GM23338 (cell line): ENCODE data around the gene LIX1.

Source experiments
- CREB1 ChIP-seq: fragments of 250-450 bp; sonication (Bioruptor Pico); IDR thresholded peaks from 2 replicates; pipeline ENCODE4 v1.5.0; 2020; ENCODE audit warnings: low read depth, mild to moderate bottlenecking, moderate library complexity
- EZH2 ChIP-seq: fragments of 200-600 bp; sonication (generic); IDR thresholded peaks from one replicate; pipeline ENCODE4 v1.8.0; 2017; ENCODE audit warnings: antibody characterized with exemption, mild to moderate bottlenecking, low read depth; ENCODE audit not compliant: unreplicated experiment
- EZH2phosphoT487 ChIP-seq: fragments of 200-600 bp; sonication (generic); IDR thresholded peaks from one replicate; pipeline ENCODE4 v1.8.1; 2018; ENCODE audit warnings: antibody characterized with exemption; ENCODE audit not compliant: unreplicated experiment
- JUNB ChIP-seq: IDR thresholded peaks from one replicate; pipeline ENCODE4 v1.6.1; 2016; ENCODE audit warnings: antibody characterized with exemption; ENCODE audit not compliant: unreplicated experiment
- NANOG ChIP-seq: IDR thresholded peaks from 2 replicates; pipeline ENCODE4 v1.6.1; 2016; ENCODE audit warnings: antibody characterized with exemption, borderline replicate concordance
- POLR2AphosphoS5 ChIP-seq: IDR thresholded peaks from 2 replicates; pipeline ENCODE4 v1.6.1; 2016; ENCODE audit warnings: antibody characterized with exemption, low read depth
- STAT1 ChIP-seq: IDR thresholded peaks from one replicate; pipeline ENCODE4 v1.6.1; 2016; ENCODE audit warnings: antibody characterized with exemption; ENCODE audit not compliant: unreplicated experiment
- ZNF114 ChIP-seq: fragments of 250-450 bp; sonication (Bioruptor Pico); IDR thresholded peaks from 2 replicates; pipeline ENCODE4 v1.5.0; 2020; ENCODE audit warnings: mild to moderate bottlenecking, moderate library complexity
- ZNF331 ChIP-seq: fragments of 250-450 bp; sonication (Bioruptor Pico); IDR thresholded peaks from 2 replicates; pipeline ENCODE4 v1.5.0; 2020; ENCODE audit warnings: low read depth, mild to moderate bottlenecking, moderate library complexity
- TF ChIP-seq, protein P1 (sequence below), 2 experiments: fragments of 200-600 bp in 1 of 2; sonication (generic) in 1 of 2; conservative IDR thresholded peaks; 2 replicates each; pipeline versions ENCODE4 v1.5.1 to v1.6.1; 2016 to 2017; ENCODE audit warnings: antibody characterized with exemption in 2 of 2, low read depth in 2 of 2, mild to moderate bottlenecking in 2 of 2, moderate library complexity in 1 of 2
- TF ChIP-seq, protein P2 (sequence below): fragments of 250-450 bp; sonication (Bioruptor Pico); IDR thresholded peaks from 2 replicates; pipeline ENCODE4 v1.5.0; 2020; ENCODE audit warnings: mild to moderate bottlenecking, moderate library complexity
- TF ChIP-seq, protein P3 (sequence below): IDR thresholded peaks from one replicate; pipeline ENCODE4 v1.6.1; 2018; ENCODE audit warnings: antibody characterized with exemption; ENCODE audit not compliant: unreplicated experiment
- TF ChIP-seq, protein P4 (sequence below): IDR thresholded peaks from 2 replicates; pipeline ENCODE4 v1.6.1; 2016; ENCODE audit warnings: antibody characterized with exemption

DNA sequence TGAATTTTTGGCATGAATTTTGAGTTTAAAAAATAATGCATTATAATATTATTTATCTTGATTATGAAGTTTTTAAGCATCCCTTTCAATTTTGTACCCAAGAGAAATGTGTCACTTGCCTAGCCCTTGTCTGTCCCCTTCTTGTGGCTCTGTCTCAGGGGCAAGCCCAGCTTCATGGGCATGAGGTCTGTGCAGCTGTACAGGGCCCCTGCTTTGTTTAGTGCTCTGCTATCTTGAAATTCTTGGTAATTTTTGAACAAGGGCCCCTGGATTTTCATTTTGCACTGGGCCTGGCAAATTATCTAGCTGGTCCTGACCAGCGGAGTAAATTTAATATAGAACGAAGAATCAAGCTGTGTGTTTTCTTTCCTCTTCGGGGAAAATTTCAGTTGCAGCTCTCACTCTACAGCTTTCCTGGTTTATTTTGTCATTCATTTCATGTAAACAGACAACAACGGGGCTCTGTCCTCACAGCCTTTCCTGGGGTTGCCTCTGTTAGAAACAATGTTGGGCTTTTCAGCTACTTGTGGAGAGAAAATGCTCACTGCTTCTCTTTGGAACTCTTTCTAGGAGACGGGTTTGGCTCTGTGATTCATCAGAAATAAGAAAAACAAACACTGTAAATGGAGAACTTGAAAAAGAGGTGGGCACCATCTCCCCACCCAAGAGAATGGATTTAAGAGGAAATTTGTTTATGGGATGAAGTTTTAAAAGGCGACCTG, 41.1 kb downstream of the LIX1 start:
- no peak for TF ChIP-seq EZH2
- TF ChIP-seq, protein P1, sequence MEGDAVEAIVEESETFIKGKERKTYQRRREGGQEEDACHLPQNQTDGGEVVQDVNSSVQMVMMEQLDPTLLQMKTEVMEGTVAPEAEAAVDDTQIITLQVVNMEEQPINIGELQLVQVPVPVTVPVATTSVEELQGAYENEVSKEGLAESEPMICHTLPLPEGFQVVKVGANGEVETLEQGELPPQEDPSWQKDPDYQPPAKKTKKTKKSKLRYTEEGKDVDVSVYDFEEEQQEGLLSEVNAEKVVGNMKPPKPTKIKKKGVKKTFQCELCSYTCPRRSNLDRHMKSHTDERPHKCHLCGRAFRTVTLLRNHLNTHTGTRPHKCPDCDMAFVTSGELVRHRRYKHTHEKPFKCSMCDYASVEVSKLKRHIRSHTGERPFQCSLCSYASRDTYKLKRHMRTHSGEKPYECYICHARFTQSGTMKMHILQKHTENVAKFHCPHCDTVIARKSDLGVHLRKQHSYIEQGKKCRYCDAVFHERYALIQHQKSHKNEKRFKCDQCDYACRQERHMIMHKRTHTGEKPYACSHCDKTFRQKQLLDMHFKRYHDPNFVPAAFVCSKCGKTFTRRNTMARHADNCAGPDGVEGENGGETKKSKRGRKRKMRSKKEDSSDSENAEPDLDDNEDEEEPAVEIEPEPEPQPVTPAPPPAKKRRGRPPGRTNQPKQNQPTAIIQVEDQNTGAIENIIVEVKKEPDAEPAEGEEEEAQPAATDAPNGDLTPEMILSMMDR (conservative IDR thresholded peaks at IDR 0.05; ENCODE audit: low read depth in 2 of 2) = no peak
- no peak for TF ChIP-seq EZH2phosphoT487
- TF ChIP-seq, protein P2, sequence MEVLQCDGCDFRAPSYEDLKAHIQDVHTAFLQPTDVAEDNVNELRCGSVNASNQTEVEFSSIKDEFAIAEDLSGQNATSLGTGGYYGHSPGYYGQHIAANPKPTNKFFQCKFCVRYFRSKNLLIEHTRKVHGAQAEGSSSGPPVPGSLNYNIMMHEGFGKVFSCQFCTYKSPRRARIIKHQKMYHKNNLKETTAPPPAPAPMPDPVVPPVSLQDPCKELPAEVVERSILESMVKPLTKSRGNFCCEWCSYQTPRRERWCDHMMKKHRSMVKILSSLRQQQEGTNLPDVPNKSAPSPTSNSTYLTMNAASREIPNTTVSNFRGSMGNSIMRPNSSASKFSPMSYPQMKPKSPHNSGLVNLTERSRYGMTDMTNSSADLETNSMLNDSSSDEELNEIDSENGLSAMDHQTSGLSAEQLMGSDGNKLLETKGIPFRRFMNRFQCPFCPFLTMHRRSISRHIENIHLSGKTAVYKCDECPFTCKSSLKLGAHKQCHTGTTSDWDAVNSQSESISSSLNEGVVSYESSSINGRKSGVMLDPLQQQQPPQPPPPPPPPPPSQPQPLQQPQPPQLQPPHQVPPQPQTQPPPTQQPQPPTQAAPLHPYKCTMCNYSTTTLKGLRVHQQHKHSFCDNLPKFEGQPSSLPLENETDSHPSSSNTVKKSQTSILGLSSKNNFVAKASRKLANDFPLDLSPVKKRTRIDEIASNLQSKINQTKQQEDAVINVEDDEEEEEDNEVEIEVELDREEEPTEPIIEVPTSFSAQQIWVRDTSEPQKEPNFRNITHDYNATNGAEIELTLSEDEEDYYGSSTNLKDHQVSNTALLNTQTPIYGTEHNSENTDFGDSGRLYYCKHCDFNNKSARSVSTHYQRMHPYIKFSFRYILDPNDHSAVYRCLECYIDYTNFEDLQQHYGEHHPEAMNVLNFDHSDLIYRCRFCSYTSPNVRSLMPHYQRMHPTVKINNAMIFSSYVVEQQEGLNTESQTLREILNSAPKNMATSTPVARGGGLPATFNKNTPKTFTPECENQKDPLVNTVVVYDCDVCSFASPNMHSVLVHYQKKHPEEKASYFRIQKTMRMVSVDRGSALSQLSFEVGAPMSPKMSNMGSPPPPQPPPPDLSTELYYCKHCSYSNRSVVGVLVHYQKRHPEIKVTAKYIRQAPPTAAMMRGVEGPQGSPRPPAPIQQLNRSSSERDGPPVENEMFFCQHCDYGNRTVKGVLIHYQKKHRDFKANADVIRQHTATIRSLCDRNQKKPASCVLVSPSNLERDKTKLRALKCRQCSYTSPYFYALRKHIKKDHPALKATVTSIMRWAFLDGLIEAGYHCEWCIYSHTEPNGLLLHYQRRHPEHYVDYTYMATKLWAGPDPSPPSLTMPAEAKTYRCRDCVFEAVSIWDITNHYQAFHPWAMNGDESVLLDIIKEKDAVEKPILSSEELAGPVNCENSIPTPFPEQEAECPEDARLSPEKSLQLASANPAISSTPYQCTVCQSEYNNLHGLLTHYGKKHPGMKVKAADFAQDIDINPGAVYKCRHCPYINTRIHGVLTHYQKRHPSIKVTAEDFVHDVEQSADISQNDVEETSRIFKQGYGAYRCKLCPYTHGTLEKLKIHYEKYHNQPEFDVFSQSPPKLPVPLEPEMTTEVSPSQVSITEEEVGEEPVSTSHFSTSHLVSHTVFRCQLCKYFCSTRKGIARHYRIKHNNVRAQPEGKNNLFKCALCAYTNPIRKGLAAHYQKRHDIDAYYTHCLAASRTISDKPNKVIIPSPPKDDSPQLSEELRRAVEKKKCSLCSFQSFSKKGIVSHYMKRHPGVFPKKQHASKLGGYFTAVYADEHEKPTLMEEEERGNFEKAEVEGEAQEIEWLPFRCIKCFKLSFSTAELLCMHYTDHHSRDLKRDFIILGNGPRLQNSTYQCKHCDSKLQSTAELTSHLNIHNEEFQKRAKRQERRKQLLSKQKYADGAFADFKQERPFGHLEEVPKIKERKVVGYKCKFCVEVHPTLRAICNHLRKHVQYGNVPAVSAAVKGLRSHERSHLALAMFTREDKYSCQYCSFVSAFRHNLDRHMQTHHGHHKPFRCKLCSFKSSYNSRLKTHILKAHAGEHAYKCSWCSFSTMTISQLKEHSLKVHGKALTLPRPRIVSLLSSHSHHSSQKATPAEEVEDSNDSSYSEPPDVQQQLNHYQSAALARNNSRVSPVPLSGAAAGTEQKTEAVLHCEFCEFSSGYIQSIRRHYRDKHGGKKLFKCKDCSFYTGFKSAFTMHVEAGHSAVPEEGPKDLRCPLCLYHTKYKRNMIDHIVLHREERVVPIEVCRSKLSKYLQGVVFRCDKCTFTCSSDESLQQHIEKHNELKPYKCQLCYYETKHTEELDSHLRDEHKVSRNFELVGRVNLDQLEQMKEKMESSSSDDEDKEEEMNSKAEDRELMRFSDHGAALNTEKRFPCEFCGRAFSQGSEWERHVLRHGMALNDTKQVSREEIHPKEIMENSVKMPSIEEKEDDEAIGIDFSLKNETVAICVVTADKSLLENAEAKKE = no peak
- TF ChIP-seq, protein P3, sequence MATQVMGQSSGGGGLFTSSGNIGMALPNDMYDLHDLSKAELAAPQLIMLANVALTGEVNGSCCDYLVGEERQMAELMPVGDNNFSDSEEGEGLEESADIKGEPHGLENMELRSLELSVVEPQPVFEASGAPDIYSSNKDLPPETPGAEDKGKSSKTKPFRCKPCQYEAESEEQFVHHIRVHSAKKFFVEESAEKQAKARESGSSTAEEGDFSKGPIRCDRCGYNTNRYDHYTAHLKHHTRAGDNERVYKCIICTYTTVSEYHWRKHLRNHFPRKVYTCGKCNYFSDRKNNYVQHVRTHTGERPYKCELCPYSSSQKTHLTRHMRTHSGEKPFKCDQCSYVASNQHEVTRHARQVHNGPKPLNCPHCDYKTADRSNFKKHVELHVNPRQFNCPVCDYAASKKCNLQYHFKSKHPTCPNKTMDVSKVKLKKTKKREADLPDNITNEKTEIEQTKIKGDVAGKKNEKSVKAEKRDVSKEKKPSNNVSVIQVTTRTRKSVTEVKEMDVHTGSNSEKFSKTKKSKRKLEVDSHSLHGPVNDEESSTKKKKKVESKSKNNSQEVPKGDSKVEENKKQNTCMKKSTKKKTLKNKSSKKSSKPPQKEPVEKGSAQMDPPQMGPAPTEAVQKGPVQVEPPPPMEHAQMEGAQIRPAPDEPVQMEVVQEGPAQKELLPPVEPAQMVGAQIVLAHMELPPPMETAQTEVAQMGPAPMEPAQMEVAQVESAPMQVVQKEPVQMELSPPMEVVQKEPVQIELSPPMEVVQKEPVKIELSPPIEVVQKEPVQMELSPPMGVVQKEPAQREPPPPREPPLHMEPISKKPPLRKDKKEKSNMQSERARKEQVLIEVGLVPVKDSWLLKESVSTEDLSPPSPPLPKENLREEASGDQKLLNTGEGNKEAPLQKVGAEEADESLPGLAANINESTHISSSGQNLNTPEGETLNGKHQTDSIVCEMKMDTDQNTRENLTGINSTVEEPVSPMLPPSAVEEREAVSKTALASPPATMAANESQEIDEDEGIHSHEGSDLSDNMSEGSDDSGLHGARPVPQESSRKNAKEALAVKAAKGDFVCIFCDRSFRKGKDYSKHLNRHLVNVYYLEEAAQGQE = no peak
- TF ChIP-seq CREB1 (CRISPR knock-in tag) = no peak
- no peak for TF ChIP-seq JUNB
- TF ChIP-seq POLR2AphosphoS5 = no peak
- TF ChIP-seq STAT1 = no peak
- TF ChIP-seq, protein P4, sequence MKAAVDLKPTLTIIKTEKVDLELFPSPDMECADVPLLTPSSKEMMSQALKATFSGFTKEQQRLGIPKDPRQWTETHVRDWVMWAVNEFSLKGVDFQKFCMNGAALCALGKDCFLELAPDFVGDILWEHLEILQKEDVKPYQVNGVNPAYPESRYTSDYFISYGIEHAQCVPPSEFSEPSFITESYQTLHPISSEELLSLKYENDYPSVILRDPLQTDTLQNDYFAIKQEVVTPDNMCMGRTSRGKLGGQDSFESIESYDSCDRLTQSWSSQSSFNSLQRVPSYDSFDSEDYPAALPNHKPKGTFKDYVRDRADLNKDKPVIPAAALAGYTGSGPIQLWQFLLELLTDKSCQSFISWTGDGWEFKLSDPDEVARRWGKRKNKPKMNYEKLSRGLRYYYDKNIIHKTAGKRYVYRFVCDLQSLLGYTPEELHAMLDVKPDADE = no peak
- TF ChIP-seq NANOG = no peak
- TF ChIP-seq ZNF114 (CRISPR knock-in tag) = no peak
- no peak for TF ChIP-seq ZNF331 (CRISPR knock-in tag)
